Measurements from ENCODE around the gene LSM14B.

The LSM14B gene

DNA sequence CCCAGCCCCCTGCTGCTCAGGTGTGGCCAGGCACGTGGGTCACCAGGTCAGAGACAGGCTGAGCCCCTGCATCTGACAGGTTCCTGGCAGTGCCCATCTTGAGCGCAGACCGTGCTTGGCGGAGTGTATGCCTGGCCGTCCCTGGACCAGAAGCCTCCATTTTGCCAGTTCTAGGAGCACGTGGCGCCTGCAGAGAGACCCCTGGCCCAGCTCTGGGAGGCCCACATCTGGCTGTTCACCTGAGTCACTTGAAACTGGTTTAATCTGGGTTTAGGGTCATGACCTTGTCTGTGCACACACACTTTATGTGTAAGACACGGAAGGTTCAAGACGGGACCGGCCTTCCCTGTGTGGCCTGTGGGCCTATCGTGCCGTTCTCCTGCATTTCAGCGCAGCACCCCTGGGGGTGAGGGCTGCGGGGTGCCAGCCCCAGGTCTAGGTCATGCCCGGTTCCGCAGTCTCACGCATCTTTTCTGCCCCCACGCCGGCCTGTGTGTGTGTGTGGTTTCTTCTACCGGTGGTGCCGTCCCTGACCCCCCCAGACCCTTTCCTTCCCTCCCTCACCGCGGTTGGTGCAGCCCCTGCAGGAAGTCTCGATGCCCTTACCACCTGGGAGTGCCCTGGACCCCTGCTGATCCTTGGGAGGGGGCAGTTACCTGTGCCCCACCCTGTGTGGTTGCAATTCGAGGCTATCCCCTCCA, 35.3 kb downstream of the LSM14B start:
- Histone ChIP-seq H3F3A (ENCODE audit: insufficient read depth, low read length) (no peaks in the 10 kb centered on the region), H3K27ac (ENCODE audit: low read depth, low read length, poor library complexity, severe bottlenecking) (no peak overlapping the region), H3K36me3 (ENCODE audit: insufficient read depth, low read length) (peaks cover 16% of the 10 kb centered on the region; the same call in 1 of the 2 replicates), H3K27me3 (ENCODE audit: insufficient read depth, low read length) (no peaks in the 10 kb centered on the region), H3K9me2 (ENCODE audit: low read depth, low read length) (no peaks in the 10 kb centered on the region), H2AFZ (ENCODE audit: low read length) (no peak overlapping the region), H3K4me2 (ENCODE audit: low read length) (no peak overlapping the region), H3K9me3 (ENCODE audit: low read length) (no peaks in the 10 kb centered on the region), H3K9ac (ENCODE audit: low read length) (no peak overlapping the region), H4K20me1 (ENCODE audit: insufficient read depth, low read length) (no peaks in the 10 kb centered on the region), H3K79me2 (ENCODE audit: insufficient read depth, low read length) (no peaks in the 10 kb centered on the region), H3K4me1 (ENCODE audit: insufficient read depth, low read length, severe bottlenecking) (peaks cover 3% of the 10 kb centered on the region), H3K4me3 (ENCODE audit: low read depth, low read length, poor library complexity, severe bottlenecking) (no peak overlapping the region)
- TF ChIP-seq CTCF (IDR thresholded peaks at IDR 0.05; ENCODE audit: low read length) (no peak), EZH2 (IDR thresholded peaks at IDR 0.05; ENCODE audit: borderline replicate concordance, low read length) (no peak)

DNA sequence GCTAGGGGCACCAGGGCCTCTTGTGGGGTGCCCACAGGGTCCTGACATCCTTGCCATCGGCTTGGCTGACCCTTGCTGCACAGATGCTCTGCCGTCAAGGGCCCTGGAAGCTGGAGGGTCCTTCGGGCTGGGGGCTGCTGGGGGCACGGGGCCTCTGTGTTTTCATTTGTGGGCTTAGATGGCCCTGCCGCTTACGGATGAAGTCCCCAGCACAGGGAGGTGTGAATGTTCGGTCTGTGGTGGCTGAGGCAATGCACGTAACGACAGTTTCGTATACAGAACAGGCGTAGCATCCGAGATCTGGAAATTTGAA, 35.8 kb downstream of the LSM14B start:
- TF ChIP-seq CTCF (IDR thresholded peaks at IDR 0.05; ENCODE audit: low read length) (no peak), EZH2 (IDR thresholded peaks at IDR 0.05; ENCODE audit: borderline replicate concordance, low read length) (no peak)
- H3K9me3 ChIP-seq (ENCODE audit: low read length): no peaks in the 10 kb centered on the region
- H3K4me3 ChIP-seq (ENCODE audit: low read depth, low read length, poor library complexity, severe bottlenecking): no peak overlapping the region
- H3K36me3 ChIP-seq (ENCODE audit: insufficient read depth, low read length): peaks cover 15% of the 10 kb centered on the region; the same call in 1 of the 2 replicates
- H3K27ac ChIP-seq (ENCODE audit: low read depth, low read length, poor library complexity, severe bottlenecking): no peak overlapping the region
- no peaks in the 10 kb centered on the region for H3F3A ChIP-seq (ENCODE audit: insufficient read depth, low read length)
- no peaks in the 10 kb centered on the region for H3K79me2 ChIP-seq (ENCODE audit: insufficient read depth, low read length)
- no peak overlapping the region for H3K9ac ChIP-seq (ENCODE audit: low read length)
- no peak overlapping the region for H2AFZ ChIP-seq (ENCODE audit: low read length)
- H3K4me2 ChIP-seq (ENCODE audit: low read length): no peak overlapping the region
- no peaks in the 10 kb centered on the region for H4K20me1 ChIP-seq (ENCODE audit: insufficient read depth, low read length)
- H3K27me3 ChIP-seq (ENCODE audit: insufficient read depth, low read length): no peaks in the 10 kb centered on the region
- H3K9me2 ChIP-seq (ENCODE audit: low read depth, low read length): no peaks in the 10 kb centered on the region
- H3K4me1 ChIP-seq (ENCODE audit: insufficient read depth, low read length, severe bottlenecking): peaks cover 3% of the 10 kb centered on the region

DNA sequence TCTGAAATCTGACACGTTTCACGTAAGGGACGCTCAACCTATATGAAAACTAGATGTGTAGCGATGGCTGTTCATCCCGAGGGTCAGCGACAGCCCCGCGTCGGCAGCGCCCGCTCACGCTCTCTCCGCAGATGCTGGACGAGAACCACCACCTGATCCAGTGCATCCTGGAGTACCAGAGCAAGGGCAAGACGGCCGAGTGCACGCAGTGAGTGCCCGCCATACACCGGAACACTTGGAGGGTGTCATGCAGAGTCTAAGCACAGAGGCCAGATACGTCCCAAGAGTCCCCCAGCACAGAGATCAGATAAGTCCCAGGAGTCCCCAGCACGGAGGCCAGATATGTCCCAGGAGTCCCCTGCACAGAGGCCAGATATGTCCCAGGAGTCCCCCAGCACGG, 36.3 kb downstream of the LSM14B start:
- Histone ChIP-seq H3K4me1 (ENCODE audit: insufficient read depth, low read length, severe bottlenecking) (peaks cover 3% of the 10 kb centered on the region), H2AFZ (ENCODE audit: low read length) (no peak overlapping the region), H3K9me3 (ENCODE audit: low read length) (no peaks in the 10 kb centered on the region), H4K20me1 (ENCODE audit: insufficient read depth, low read length) (no peaks in the 10 kb centered on the region), H3K4me3 (ENCODE audit: low read depth, low read length, poor library complexity, severe bottlenecking) (no peak overlapping the region), H3K36me3 (ENCODE audit: insufficient read depth, low read length) (peaks cover 10% of the 10 kb centered on the region; the same call in 1 of the 2 replicates), H3K9me2 (ENCODE audit: low read depth, low read length) (no peaks in the 10 kb centered on the region), H3K9ac (ENCODE audit: low read length) (no peak overlapping the region), H3K79me2 (ENCODE audit: insufficient read depth, low read length) (no peaks in the 10 kb centered on the region), H3K4me2 (ENCODE audit: low read length) (no peak overlapping the region), H3K27me3 (ENCODE audit: insufficient read depth, low read length) (no peaks in the 10 kb centered on the region), H3K27ac (ENCODE audit: low read depth, low read length, poor library complexity, severe bottlenecking) (no peak overlapping the region), H3F3A (ENCODE audit: insufficient read depth, low read length) (no peaks in the 10 kb centered on the region)
- TF ChIP-seq CTCF (IDR thresholded peaks at IDR 0.05; ENCODE audit: low read length) (no peak), EZH2 (IDR thresholded peaks at IDR 0.05; ENCODE audit: borderline replicate concordance, low read length) (no peak)

Measured in OCI-LY1 (cell line).